ENCODE data around the gene CHKB. TPM values are rescaled to one million over a fixed set of nuclear protein-coding genes. Genes with fewer than 3 reads are reported as not detected.

CHKB gene
- total and polyA plus RNA-seq, 2 of the 8 experiments (the other 6 are each of a cell fraction or from before 2014, with no cell fraction given) = 27.9 to 42.2 TPM

DNA sequence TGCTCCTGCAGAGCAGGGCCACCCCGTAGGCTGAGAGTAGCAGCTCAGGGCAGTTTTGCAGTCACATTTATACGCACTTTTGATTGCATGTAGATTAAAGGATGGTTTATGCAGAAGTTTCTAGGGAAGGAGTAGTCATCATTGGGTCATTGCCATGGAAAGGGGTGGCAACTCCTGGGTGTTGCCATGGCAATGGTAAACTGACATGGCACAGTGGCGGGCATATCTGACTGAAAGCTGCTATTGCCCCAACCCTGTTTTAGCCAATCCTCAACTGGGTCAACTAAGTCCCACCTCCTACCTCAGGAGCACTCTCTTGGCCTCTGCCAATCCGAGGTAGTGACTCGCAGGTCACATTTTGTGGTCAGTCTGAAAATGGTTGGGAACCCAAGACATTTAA is 47.7 kb upstream of the CHKB start:
- Histone ChIP-seq H2BK20ac (ENCODE audit: low read length) (no peak overlapping the region), H3K14ac (ENCODE audit: insufficient read length) (no peak overlapping the region), H3K4me3 (ENCODE audit: extremely low read depth in 1 of 4, insufficient read depth in 2 of 4, low read depth in 3 of 4, low read length in 4 of 4) (no peak overlapping the region), H4K5ac (ENCODE audit: insufficient read length, low read depth, low read length) (no peak overlapping the region), H2BK15ac (ENCODE audit: low read length) (no peak overlapping the region), H2AFZ (ENCODE audit: low read length) (no peak overlapping the region), H2AK5ac (ENCODE audit: low read depth, low read length) (no peak overlapping the region), H3K79me1 (ENCODE audit: low read depth, low read length) (peaks cover 4% of the 10 kb centered on the region), H2BK5ac (ENCODE audit: low read depth, low read length) (no peak overlapping the region), H3K23me2 (ENCODE audit: low read depth, low read length) (peaks cover 11% of the 10 kb centered on the region; the same call in 1 of the 2 replicates), H4K91ac (replicated peaks; ENCODE audit: insufficient read length, low read length) (no peak overlapping the region), H3K4me2 (ENCODE audit: insufficient read depth in 1 of 2, low read depth in 2 of 2, low read length in 2 of 2) (no peak overlapping the region), H4K8ac (ENCODE audit: extremely low read depth, insufficient read depth, low read length) (no peak overlapping the region), H3K18ac (ENCODE audit: extremely low read depth, low read length) (no peak overlapping the region), H3K23ac (ENCODE audit: insufficient read length) (no peak overlapping the region), H3K9ac (replicated peaks in 1 of 4; ENCODE audit: extremely low read depth in 1 of 4, low read depth in 3 of 4, low read length in 3 of 4) (no peak overlapping the region), H4K20me1 (replicated peaks in 1 of 2; ENCODE audit: control insufficient read depth in 1 of 2, insufficient read depth in 2 of 2, low read length in 2 of 2) (peaks cover 0 to 10% of the 10 kb centered on the region in 2 experiments), H2BK12ac (ENCODE audit: low read depth, low read length) (no peak overlapping the region), H3K27ac (ENCODE audit: low read depth, low read length) (no peak overlapping the region), H3K4ac (replicated peaks; ENCODE audit: insufficient read length, low read depth, low read length) (no peak overlapping the region), H3K9me3 (ENCODE audit: insufficient read depth in 2 of 2, low read depth in 1 of 2, low read length in 1 of 2) (no peaks in the 10 kb centered on the region), H3K36me3 (ENCODE audit: control insufficient read depth in 2 of 4, insufficient read depth in 4 of 4, low read length in 3 of 4) (no peaks in the 10 kb centered on the region), H3K27me3 (replicated peaks in 1 of 4; ENCODE audit: control insufficient read depth in 3 of 4, extremely low read depth in 1 of 4, insufficient read depth in 3 of 4, low read length in 3 of 4) (peaks cover 0 to 10% (median 5%) of the 10 kb centered on the region in 4 experiments; a peak in 4 of 7 replicates), H2BK120ac (replicated peaks; ENCODE audit: low read depth, low read length) (no peak overlapping the region), H3K56ac (replicated peaks; ENCODE audit: insufficient read length, low read depth, low read length) (no peak overlapping the region), H3K4me1 (replicated peaks in 1 of 4; ENCODE audit: control insufficient read depth in 3 of 4, insufficient read depth in 4 of 4, low read length in 3 of 4) (peaks cover 0 to 9% (median 5%) of the 10 kb centered on the region in 4 experiments; a peak in 5 of 7 replicates), H3K79me2 (ENCODE audit: control insufficient read depth in 1 of 2, insufficient read depth in 2 of 2, low read length in 2 of 2) (no peaks in the 10 kb centered on the region)
- WGBS, 2 experiments (ENCODE audit: extremely low coverage in 1 of 2, insufficient coverage in 1 of 2, insufficient read length in 1 of 2, insufficient replicate concordance in 2 of 2, low coverage in 1 of 2, low lambda C conversion rate in 2 of 2, missing lambda C conversion rate in 1 of 2) = 84% methylated on average over 5 of the region's 5 CpGs; no CpG with 5 or more reads in 1 of the 2 experiments
- no peak for TF ChIP-seq KDM4A (IDR thresholded peaks at IDR 0.05; ENCODE audit: low read depth, low read length, severe bottlenecking)
- no peak for TF ChIP-seq CREB1 (IDR thresholded peaks at IDR 0.05)
- DNase-seq (ENCODE audit: low read depth in 1 of 2, low spot score in 2 of 2) (no peak), FAIRE-seq (no peak)
- CTCF ChIA-PET (ENCODE audit: partially characterized antibody) = interaction anchor here (0.6 to 15.7 kb wide), 11 partner anchors 8 to 131 kb away, joined by 3 to 281 read pairs (median 3); no protein-coding TSS in a partner anchor
- POLR2A ChIA-PET (ENCODE audit: partially characterized antibody) = interaction anchor here (1.9 kb wide), 1 partner anchor 11 kb away, joined by 8 read pairs; no protein-coding TSS in a partner anchor
